Measurements from ENCODE around the gene COL4A3. TPM values are rescaled to one million over a fixed set of nuclear protein-coding genes. Genes with fewer than 3 reads are reported as not detected.

COL4A3 gene
- total and polyA plus RNA-seq, 9 of the 15 experiments (the other 6 are each of a cell fraction or from before 2014, with no cell fraction given) = not detected

DNA sequence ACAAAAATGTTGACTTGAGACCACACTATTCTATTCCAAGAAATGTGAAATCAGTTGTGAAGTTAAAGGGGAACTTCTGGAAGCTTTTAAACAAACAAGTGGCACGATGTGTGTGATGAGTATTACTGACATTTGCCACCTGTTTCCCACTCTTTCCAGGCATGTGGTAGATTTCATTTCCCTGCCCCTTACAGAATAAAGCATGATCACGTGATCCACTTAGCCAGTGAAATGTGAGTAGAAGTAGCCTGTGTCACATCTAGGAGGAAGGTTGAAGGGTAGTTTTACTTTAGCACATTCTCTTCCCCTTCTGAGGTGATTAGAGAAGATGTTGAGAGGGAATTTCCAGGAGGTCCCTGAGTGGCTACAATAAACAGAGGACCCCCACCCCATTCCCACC, 4.3 kb upstream of the COL4A3 start (continued):
- TF ChIP-seq CEBPZ (IDR thresholded peaks at IDR 0.05; ENCODE audit: borderline replicate concordance, low read depth, low read length) = no peak

GRCh38 chr2:227161947-227162346, 2.5 kb upstream of the COL4A3 start:
- Histone ChIP-seq H3K9ac (ENCODE audit: insufficient read depth in 1 of 2, low read depth in 2 of 2, low read length in 2 of 2) (no peak overlapping the region), H3K36me3 (ENCODE audit: control insufficient read depth, insufficient read depth, low read length) (no peaks in the 10 kb centered on the region), H3K27ac (ENCODE audit: extremely low read depth, low read depth, low read length) (no peak overlapping the region), H4K20me1 (replicated peaks; ENCODE audit: control insufficient read depth, insufficient read depth, low read length) (no peaks in the 10 kb centered on the region), H3K4me2 (ENCODE audit: insufficient read depth, low read length) (no peak overlapping the region), H3K27me3 (ENCODE audit: control insufficient read depth in 2 of 2, insufficient read depth in 2 of 2, low read length in 2 of 2) (peaks cover 0 to 7% of the 10 kb centered on the region in 2 experiments; a peak in 2 of 5 replicates), H3K9me1 (ENCODE audit: control insufficient read depth, insufficient read depth, low read length) (no peaks in the 10 kb centered on the region), H3K4me1 (replicated peaks in 1 of 2; ENCODE audit: control insufficient read depth in 2 of 2, insufficient read depth in 2 of 2, low read length in 2 of 2) (peaks cover 0 to 12% of the 10 kb centered on the region in 2 experiments; a peak in 1 of 5 replicates), H2AFZ (ENCODE audit: low read depth, low read length) (no peak overlapping the region), H3K4me3 (no peak overlapping the region), H3K79me2 (ENCODE audit: control insufficient read depth, insufficient read depth, low read length) (no peaks in the 10 kb centered on the region), H3K9me3 (replicated peaks; ENCODE audit: control insufficient read depth, insufficient read depth, low read depth, low read length) (no peaks in the 10 kb centered on the region)
- ATAC-seq (no peak), DNase-seq (ENCODE audit: extremely low read depth in 1 of 4, low spot score in 3 of 4) (no peak), FAIRE-seq (no peak)
- in situ Hi-C loops (cut with MboI) (no loop called here), intact Hi-C loops (cut with micrococcal nuclease) (no loop called here)
- ChIA-PET CTCF (ENCODE audit: low intra/inter-chr PET ratio) (no interaction called here), POLR2A (no interaction called here)
- BruUV-seq (replicated peaks) = no TSS peak
- no peak for TF ChIP-seq HSF4 (CRISPR knock-in tag; IDR thresholded peaks at IDR 0.05; ENCODE audit: borderline replicate concordance)
- TF ChIP-seq, protein P1, sequence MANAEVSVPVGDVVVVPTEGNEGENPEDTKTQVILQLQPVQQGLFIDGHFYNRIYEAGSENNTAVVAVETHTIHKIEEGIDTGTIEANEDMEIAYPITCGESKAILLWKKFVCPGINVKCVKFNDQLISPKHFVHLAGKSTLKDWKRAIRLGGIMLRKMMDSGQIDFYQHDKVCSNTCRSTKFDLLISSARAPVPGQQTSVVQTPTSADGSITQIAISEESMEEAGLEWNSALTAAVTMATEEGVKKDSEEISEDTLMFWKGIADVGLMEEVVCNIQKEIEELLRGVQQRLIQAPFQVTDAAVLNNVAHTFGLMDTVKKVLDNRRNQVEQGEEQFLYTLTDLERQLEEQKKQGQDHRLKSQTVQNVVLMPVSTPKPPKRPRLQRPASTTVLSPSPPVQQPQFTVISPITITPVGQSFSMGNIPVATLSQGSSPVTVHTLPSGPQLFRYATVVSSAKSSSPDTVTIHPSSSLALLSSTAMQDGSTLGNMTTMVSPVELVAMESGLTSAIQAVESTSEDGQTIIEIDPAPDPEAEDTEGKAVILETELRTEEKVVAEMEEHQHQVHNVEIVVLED (CRISPR knock-in tag; IDR thresholded peaks at IDR 0.05) = no peak
- no peak for TF ChIP-seq EZH2 (IDR thresholded peaks at IDR 0.05; ENCODE audit: borderline replicate concordance, low read depth, low read length)
- TF ChIP-seq CBX2 (IDR thresholded peaks at IDR 0.05; ENCODE audit: insufficient read depth, low read length, poor library complexity, severe bottlenecking) = no peak
- no peak for TF ChIP-seq KAT2B (IDR thresholded peaks at IDR 0.05; ENCODE audit: low read depth, low read length)
- no peak for TF ChIP-seq GABPB1 (CRISPR knock-in tag; IDR thresholded peaks at IDR 0.05)
- no peak for TF ChIP-seq CBX8 (IDR thresholded peaks at IDR 0.05; ENCODE audit: borderline replicate concordance, extremely low read depth, low read depth, low read length, poor library complexity, severe bottlenecking)
- TF ChIP-seq, protein P2, sequence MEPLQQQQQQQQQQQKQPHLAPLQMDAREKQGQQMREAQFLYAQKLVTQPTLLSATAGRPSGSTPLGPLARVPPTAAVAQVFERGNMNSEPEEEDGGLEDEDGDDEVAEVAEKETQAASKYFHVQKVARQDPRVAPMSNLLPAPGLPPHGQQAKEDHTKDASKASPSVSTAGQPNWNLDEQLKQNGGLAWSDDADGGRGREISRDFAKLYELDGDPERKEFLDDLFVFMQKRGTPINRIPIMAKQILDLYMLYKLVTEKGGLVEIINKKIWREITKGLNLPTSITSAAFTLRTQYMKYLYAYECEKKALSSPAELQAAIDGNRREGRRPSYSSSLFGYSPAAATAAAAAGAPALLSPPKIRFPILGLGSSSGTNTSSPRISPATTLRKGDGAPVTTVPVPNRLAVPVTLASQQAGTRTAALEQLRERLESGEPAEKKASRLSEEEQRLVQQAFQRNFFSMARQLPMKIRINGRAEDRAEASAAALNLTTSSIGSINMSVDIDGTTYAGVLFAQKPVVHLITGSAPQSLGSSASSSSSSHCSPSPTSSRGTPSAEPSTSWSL (CRISPR knock-in tag; IDR thresholded peaks at IDR 0.05; ENCODE audit: borderline replicate concordance) = no peak
- TF ChIP-seq ZBED1 (IDR thresholded peaks at IDR 0.05) = no peak
- TF ChIP-seq ZNF695 (CRISPR knock-in tag; IDR thresholded peaks at IDR 0.05) = no peak
- no peak for TF ChIP-seq HES1 (IDR thresholded peaks at IDR 0.05; ENCODE audit: low read depth)
- TF ChIP-seq ZNF696 (CRISPR knock-in tag; conservative IDR thresholded peaks at IDR 0.05) = no peak

Data from K562 (cell line).